ENCODE data around the gene ZKSCAN5.
"Not testable (repeated sequence)": the region's sequence is repeated elsewhere in the genome, so short reads cannot be mapped to it uniquely, and the experiment has no call there.

The ZKSCAN5 gene

DNA sequence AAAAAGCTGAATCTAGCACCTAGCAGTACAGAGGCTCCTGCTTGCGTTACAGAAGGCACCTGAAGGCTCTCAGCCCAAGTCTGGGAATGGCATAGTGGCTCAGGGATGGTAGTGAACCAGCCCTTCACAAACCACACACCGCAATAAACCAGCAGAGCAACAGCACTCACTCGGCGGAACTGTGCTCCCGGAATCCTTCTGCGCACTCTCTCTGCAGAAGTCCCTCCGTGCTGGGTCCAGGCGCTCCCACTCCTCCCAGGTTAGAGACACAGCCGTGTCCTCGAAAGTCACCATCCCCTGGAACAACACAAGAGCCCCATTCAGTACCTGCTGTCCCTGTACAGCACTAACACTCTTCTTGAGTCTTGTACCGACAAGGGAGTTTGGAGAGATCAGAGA, 5.9 kb upstream of the ZKSCAN5 start:
- DNase-seq: no peak

DNA sequence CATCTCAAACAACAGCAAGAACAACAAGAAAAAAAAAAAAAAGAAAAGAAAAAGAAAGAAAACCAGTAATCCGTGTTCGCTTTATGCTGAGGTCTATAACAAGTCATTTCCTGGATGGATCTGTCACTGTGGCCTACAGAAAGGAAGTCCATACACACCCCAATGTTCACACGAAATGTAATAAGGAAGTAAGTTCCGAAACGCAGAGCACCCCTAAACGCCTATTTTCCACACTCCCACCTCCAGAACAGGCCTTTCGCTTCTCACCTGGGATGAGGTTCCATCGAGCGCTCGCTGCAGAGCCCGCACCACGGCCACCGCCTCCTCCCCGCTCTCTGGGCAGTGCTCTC, 5.1 kb upstream of the ZKSCAN5 start:
- no peak for DNase-seq

DNA sequence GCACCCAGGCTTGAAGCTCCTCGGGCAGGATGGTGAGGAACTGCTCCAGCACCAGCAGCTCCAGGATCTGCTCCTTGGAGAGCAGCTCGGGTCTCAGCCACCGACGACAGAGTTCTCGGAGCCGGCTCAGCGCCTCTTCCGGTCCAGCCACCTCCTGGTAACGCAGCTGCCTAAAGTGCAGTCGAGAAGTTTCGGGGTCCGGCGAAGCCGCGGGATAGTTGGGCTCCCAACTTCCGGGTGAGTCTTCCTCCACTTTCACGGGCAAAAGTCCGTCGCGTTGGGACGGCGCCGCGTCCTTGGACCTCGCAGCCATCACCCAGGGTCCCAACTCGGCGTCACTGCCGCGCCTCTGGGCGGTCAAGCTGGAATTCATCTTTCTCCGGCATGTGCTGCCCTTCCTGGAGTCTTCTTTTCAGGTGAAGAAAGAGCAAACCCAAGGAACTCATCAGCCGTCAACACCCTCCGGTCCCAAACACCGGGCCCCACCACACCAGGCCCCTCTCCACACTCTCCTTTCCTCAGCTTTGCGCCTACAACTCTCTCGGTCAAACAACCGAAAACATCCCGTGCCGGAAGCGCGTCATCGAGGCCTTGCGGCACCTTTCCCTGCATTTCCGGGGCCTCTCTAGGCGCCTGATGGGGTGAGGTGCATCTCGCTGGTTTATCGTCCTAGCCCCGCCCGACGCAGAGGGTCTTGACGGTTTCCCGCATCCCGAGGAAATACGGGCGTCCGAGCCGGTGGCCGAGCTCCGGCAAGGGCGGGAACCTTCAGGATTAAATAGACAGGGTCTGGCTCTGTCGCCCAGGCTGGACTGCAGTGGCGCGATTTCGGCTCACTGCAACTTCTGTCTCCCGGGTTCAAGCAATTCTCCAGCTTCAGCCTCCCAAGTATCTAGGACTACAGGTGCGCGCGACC, 4.5 kb upstream of the ZKSCAN5 start, which contains the start of gene ZNF394:
TSS of gene ZNF394 (minus strand) at position 561 of the 916 bp plus-strand sequence. CDS start at position 373, 188 bp downstream.
- DNase-seq: peak; percentile 92

DNA sequence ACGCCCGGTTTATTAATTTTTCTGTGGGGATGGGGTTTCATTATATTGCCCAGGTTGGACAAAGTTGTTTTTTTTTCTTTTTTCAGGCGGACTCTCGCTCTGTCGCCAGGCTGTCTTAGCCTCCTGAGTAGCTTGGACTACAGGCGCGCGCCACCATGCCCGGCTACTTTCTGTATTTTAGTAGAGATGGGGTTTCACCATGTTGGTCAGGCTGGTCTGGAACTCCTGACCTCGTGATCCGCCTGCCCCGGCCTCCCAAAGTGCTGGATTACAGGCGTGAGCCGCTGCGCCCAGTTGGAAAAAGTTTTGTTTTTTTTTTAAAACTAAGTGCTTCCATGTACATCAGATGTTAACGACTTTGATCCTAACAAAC, 3.8 kb upstream of the ZKSCAN5 start:
- no peak for DNase-seq

DNA sequence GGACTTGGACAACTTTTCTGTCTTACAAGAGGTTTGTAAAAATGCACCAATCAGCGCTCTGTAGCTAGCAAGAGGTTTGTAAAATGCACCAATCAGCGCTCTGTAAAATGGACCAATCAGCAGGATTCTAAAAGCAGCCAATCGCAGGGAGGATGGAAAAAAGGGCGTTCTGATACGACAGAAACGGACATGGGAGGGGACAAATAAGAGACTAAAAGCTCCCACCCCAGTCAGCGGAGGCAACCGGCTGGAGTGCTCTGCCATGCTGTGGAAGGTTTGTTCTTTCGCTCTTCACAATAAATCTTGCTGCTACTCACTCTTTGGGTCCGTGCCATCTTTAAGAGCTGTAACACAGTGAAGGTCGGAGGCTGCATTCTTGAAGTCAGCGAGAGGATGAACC, 3.2 kb upstream of the ZKSCAN5 start:
- DNase-seq: not testable (repeated sequence)

DNA sequence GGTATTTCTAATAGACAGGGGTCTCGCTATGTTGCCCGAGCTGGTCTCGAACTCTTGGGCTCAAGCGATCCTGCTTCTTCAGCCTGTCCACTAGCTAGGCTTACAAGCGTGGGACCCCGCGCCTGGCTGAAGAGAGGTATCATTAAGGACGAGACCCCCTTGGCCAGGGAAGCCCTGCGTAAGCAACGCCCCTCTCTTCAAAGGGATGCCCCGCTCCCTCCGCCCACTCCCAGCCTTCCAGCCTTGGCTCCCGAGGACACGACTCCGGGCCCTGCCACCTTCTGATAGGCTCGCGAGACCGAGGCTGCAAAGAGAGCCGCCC, 220 bp upstream of the ZKSCAN5 start:
- DNase-seq: no peak

DNA sequence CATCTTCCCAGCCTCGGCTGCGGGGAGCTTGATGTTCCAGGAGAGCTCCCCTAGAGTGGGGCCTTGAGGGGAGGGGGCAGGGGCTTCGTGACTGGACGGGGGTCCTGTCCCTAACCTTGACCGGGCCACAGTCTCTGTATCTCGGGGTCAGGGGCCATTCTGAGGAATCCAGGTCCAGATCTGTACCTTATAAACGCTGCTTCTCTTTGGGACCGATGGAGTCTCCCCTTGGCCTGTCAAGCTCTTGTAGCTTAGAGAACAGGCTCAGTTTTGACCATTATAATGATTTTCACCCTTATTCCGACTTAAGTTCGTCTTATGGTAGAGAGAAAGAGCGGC, 831 bp downstream of the ZKSCAN5 start:
- no peak for DNase-seq

DNA sequence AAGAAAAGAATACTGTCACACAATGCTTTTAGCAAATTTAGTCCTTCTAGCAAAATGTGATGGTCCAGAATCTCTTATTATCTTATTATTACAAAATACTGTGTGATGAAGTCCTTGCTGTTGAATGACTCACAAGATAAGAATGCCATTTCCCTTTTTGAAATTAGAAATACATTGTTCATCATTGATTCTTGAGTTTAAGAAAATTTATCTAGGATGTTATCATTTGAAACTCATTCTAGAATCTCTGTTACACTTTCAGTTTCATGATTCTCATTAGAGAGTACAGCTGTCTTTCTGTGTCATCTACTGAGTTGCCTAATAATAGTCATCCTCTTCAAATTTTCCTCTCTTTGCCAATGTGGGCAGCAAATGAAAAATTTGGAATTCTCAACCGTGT, 9.6 kb downstream of the ZKSCAN5 start:
- no peak for DNase-seq

DNA sequence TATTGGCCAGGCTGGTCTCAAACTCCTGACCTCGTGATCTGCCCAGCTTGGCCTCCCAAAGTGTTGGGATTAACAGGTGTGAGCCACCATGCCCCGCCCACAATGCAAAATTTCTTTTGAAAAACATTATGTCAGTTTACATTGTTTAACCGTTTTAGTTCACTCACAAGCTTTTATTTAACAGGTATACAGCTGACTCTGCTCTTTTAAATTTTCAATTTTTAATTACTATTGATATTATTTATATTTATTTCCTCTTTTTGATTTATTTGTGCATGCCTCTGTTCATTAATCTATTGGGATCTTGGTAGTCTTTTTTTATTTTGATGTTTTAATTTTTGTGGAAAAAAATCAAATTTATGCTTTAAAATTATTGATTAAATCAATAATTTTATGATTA, 16.9 kb downstream of the ZKSCAN5 start:
- no peak for DNase-seq

DNA sequence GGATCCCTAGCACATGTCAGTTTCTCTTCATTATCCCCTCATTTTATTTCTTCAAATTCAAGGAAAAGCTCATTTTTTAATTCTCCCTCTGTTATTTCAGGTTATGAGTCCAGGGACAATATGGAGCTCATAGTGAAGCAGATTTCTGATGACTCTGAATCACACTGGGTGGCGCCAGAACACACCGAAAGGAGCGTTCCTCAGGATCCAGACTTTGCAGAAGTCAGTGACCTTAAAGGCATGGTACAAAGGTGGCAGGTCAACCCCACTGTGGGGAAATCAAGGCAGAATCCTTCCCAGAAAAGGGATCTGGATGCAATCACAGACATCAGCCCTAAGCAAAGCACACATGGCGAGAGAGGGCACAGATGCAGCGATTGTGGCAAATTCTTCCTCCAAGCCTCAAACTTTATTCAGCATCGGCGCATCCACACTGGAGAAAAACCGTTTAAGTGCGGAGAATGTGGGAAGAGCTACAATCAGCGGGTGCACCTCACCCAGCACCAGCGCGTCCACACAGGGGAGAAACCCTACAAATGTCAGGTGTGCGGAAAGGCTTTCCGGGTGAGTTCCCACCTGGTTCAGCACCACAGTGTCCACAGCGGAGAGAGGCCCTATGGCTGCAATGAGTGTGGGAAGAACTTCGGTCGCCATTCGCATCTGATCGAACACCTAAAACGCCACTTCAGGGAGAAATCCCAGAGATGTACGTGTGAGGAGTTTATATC, 21.4 kb downstream of the ZKSCAN5 start:
- DNase-seq: no peak

DNA sequence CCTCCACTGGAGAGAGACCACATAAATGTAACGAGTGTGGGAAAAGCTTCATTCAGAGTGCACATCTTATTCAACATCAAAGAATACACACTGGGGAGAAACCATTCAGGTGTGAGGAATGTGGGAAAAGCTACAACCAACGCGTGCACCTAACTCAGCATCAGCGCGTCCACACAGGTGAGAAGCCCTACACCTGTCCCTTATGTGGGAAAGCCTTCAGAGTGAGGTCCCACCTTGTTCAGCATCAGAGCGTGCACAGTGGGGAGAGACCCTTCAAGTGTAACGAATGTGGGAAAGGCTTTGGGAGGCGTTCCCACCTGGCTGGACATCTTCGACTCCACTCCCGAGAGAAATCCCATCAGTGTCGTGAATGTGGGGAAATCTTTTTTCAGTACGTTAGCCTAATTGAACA, 26.9 kb downstream of the ZKSCAN5 start:
- peak in 1 of 2 experiments; percentile 23 for DNase-seq

DNA sequence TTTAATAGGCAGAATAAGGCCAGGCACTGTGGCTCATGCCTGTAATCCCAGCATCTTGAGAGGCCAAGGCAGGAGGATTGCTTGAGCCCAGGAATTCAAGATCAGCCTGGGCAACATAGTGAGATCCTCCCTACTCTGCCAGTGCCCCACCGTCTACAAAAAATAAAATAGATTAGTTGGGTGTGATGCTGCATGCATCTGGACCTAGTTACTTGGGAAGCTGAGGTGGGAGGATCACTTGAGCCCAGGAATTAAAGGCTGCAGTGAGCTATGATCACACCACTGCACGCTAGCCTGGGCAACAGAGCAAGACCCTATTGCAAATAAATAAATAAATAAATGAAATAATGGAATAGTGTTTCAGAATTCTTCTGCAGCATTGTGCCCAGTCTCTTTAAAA, 31.2 kb downstream of the ZKSCAN5 start:
- no peak for DNase-seq

DNA sequence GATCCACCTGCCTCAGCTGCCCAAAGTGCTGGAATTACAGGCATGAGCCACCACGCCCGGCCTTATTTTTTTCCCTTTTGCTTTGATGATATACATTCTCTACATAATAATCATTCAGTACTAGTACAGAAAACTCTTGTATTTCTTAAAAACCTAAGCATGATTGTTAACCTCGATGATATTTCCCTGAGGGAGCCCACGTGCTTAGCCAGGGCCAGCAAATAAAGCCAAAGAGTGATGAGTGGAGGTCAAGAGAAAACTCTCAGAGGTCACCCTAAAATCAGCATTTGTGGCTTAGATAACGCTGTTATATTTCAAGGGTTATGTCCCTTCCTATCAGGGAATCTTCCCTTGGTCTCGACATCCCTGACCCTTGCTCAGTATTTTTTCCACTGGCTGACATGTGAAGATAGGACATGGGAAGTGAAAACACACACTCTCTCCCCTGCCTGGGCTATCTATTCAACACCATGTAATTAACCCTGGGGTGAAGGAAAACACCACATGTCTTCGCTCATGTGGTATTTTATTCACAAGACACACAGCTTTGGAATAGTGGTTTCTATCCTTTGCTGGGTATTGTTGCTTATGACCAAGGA, 34.9 kb downstream of the ZKSCAN5 start:
- DNase-seq: no peak

DNA sequence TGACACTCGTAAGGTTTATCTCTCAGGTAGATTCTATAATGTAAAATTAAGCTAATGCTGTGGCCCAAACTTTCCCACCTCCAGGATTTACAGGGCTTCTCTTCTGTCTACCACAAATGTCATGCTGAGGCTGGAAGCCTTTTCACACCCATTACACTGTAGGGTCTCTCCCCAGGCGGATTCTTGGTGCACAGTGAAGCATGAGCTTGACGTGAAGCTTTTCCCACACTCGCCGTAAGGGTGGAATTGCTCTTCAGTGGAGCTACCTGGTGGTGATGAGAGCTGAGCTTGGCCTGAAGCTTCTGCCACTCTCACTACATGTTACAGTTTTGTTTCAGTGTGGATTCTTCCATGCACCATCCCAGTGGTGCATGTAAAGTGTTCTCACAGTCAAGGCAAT, 36.1 kb downstream of the ZKSCAN5 start:
- DNase-seq: no peak

DNA sequence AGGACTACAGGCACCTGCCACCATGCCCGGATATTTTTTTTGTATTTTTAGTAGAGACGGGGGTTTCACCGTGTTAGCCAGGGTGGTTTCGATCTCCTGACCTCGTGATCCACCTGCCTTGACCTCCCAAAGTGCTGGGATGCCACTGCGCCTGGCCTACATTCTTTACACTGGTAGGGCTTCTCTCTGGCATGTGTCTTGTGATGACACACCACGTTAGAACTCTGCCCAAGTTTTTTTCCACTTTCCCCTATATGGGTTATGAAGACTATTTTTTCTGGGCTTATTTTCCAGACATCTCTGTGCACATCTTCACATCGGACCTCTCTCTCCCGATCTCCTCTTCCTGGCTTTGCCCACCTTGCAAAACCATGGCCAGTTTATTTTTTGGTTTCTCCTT, 36.8 kb downstream of the ZKSCAN5 start:
- DNase-seq: no peak

DNA sequence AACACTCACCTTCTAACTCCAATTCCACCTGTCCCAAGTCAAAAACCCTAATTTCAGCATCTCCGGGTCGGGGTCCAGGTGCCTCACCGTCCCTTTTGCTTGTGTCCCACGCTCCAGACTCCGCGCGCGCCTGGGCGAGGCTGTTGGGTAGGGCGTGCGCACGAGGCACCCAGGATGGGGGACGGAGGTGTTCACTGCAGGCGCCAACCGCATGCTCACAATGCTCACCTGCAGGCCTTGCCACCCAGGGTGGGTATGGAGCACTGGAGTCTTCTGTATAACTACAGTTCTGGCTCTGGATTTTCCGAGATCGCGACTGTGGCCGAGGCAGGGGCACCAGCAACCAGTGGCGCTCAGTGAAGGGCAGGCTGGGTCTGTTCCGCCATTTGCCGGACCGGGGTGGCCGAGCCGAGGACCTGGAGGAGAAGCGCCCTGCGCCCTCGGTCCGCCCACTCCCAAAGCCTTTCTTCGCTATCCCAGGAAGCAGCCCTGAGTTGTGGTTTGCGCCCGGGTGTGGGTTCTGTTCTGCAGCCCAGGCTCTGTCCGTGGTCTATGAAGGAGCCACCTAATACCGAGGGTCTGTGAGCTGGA, 38.7 kb downstream of the ZKSCAN5 start:
- DNase-seq: no peak

DNA sequence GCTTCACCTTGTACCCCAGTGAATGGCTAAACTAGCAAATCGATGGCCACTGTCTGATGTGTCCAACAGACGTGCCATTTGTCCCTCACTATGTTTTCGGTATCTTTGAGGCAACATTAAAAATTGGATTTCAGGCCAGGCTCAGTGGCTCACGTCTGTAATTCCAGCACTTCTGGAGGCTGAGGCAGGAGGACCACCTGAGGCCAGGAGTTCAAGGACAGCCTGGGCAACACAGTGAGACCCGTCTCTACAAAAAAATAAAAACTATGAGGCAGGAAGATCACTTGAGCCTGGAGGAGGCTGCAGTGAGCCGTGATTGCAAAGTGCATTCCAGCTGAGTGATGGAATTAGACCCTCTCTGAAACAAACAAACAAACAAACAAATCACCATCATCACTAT, 39.5 kb downstream of the ZKSCAN5 start:
- no peak for DNase-seq

DNA sequence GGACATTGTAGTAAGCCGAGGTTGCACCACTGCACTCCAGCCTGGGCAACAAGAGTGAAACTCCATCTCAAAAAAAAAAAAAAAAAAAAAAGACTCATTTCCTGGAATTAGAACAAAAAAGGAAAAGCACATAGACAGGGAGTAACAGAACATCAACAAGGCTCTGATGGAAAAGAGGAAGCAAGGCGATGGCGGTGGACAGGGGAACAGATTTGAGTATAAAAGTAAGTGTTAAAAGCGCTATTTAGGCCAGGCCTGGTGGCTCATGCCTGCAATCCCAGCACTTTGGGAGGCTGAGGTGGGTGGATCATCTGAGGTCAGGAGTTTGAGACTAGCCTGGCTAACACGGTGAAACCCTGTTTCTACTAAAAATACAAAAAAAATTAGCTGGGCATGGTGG, 40.8 kb downstream of the ZKSCAN5 start:
- DNase-seq: not testable (repeated sequence)

DNA sequence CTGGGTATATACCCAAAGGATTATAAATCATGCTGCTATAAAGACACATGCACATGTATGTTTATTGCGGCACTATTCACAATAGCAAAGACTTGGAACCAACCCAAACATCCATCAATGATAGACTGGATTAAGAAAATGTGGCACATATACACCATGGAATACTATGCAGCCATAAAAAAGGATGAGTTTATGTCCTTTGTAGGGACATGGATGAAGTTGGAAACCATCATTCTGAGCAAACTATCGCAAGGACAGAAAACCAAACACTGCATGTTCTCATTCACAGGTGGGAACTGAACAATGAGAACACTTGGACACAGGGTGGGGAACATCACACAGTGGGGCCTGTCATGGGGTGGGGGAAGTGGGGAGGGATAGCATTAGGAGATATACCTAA, 45.1 kb downstream of the ZKSCAN5 start:
- not testable (repeated sequence) for DNase-seq

DNA sequence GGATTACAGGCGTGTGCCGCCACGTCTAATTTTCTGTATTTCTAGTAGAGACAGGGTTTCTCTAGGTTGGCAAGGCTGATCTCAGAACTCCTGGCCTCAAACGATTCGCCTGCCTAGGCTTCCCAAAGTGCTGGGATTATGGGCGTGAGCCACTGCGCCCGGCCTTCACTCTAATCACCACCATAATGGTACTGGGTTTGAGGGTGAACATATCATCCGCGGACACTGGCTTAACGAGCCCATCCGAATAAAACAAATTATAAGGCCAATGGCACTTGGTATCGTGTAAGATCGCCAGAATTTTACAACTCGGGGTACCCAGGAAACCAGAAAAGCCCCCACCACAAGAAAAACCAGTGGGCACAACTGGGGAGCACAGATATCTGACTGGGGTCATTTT, 46.9 kb downstream of the ZKSCAN5 start:
- no peak for DNase-seq

DNA sequence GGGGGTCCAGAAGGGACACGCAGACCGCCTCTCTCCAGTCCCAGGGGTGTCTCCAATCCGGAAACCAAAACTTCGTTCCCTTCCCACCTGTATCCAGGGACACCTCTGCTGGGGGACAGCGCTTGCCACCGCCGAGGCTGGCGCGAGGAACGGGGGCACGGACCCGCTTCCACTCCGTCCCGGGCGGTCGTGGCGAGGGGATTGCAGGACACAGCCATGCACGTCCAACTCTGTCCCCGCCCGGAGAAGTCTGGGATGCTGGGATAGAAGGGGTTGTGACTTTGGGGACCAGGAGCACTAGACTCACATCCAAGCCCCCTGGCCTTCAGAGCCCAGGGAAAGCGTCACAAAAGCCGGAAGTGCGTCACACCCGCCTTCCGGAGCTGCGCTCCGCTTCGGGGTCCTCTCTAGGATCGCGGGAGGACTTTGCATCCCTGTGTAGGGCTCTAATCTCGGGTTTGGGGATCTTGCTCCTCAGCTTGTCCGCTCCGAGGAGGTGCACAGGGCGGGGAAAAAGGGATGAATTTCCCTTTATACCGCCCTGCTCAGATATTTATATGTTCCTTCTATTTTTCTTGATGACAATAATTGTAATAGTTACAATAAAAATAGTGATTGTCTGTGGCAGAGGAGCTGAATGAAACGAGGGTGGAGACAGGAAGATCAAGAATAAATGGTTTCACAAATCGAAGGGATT, 47.5 kb downstream of the ZKSCAN5 start, which contains the start of gene FAM200A:
TSS of gene FAM200A (minus strand) at position 348 of the 697 bp plus-strand sequence. CDS start 3,707 bp downstream, outside the sequence.
- peak; percentile 82 to 87 for DNase-seq

DNA sequence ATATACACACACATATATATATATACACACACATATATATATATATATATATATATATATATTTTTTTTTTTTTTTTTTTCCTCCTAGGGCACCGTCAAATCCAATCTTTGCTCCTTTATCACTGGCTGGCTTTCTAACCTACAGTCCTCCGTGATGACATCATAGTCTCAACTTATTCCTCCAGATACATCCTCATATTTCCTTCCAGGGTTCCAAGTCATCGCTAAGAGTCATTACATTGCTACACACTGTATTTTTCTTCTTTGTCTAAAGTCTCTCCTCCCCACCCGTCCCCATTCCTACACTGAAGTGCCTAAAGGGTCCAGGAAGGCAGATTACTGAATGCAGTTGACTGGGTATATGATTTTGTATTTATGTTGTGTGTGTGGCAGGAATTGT, 48.6 kb downstream of the ZKSCAN5 start:
- DNase-seq: no peak

DNA sequence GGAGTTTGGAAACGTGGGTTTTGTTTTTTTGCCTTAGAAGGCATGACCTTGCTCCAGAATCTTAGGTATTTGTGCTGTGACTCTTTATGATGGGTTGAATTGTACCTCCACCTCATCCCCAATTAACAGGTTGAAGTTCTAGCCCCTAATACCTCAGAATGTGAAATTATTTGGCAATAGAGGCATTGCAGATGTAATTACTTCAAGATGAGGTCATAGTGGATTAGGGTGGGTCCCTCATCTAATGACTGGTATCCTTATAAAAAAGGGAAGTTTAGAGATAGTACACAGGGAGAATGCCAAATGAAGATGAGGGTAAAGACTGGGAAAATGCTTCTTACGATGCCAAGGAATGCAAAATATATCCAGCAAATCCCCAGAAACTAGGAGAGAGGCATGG, 50.5 kb downstream of the ZKSCAN5 start:
- DNase-seq: no peak

Data from activated T-cell treated with anti-CD3 and anti-CD28 coated beads, Interleukin-2, amount 50 U/mL, for 48 hours (primary cell).